ENCODE results near the gene MFSD2B.

MFSD2B gene

DNA sequence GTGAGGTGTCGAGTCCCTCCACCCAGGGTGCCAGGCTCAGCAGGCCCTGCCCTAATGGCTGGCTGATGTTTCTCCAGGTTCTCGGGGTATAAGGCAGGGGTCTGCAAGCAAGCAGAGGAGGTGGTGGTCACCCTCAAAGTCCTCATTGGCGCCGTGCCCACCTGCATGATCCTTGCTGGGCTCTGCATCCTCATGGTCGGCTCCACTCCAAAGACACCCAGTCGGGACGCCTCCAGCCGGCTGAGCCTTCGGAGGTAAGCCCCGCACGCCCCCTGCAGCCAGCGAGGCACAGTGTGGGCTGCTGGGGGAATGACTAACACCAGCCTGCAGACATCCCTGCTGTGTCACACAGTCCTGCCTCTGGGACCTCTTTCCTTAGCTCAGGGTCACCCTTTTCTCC, 14.1 kb downstream of the MFSD2B start:
- TF ChIP-seq TEAD4 (IDR thresholded peaks at IDR 0.05) (no peak), EGR1 (IDR thresholded peaks at IDR 0.05) (no peak), RAD21 (IDR thresholded peaks at IDR 0.05; ENCODE audit: low read depth) (no peak; the same call in 1 of the 2 replicates), EP300 (IDR thresholded peaks at IDR 0.05; ENCODE audit: borderline replicate concordance) (no peak), ZBTB7A (IDR thresholded peaks at IDR 0.05; ENCODE audit: low read depth) (no peak)
- TF ChIP-seq, protein P1, sequence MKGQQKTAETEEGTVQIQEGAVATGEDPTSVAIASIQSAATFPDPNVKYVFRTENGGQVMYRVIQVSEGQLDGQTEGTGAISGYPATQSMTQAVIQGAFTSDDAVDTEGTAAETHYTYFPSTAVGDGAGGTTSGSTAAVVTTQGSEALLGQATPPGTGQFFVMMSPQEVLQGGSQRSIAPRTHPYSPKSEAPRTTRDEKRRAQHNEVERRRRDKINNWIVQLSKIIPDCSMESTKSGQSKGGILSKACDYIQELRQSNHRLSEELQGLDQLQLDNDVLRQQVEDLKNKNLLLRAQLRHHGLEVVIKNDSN (IDR thresholded peaks at IDR 0.05), result no peak

DNA sequence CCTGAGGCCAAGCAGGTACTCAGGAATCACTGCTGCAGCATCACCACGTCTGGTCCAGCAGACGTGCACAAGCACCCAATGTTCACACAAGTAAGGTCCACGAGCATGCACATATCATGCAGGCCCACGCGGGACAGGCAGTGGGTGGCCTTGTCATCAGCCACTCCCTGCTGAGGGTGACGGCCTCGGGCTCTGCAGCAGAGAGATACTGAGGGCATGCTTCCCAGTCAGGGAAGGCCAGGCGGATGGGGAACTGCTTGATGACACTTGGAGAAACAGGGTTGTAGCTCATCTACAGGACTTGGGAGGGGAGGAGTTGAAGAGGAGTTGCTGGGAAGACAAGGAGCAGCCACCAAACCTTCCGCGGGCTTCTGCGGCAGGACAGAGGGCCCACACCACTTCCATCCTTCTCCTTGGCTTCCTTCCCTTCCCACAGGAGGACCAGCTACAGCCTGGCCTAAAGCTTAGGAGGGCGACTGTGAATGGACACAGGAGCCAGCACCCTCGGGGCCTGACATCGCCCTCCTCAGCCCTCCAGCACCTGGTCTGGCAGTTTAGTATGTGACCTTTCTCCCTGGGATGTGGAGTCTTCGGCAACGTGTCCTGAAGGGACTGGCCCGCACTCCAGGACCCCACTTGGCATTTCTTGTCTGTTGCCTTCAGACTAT, 15.2 kb downstream of the MFSD2B start:
- TF ChIP-seq NFIC (IDR thresholded peaks at IDR 0.05) (no peak), EP300 (IDR thresholded peaks at IDR 0.05; ENCODE audit: borderline replicate concordance) (no peak), TEAD4 (IDR thresholded peaks at IDR 0.05) (no peak), CREB1 (IDR thresholded peaks at IDR 0.05; ENCODE audit: low read depth) (no peak), ZBTB7A (IDR thresholded peaks at IDR 0.05; ENCODE audit: low read depth) (no peak), TAF1 (IDR thresholded peaks at IDR 0.05; ENCODE audit: low read depth) (no peak), TCF12 (IDR thresholded peaks at IDR 0.05; ENCODE audit: low read depth) (no peak), EGR1 (IDR thresholded peaks at IDR 0.05) (no peak), CEBPB (IDR thresholded peaks at IDR 0.05) (no peak), MAX (IDR thresholded peaks at IDR 0.05) (no peak), FOXM1 (IDR thresholded peaks at IDR 0.05; ENCODE audit: borderline replicate concordance, low read depth) (no peak), RAD21 (IDR thresholded peaks at IDR 0.05; ENCODE audit: low read depth) (no peak), YY1 (IDR thresholded peaks at IDR 0.05; ENCODE audit: low read depth) (no peak)
- TF ChIP-seq, protein P2, sequence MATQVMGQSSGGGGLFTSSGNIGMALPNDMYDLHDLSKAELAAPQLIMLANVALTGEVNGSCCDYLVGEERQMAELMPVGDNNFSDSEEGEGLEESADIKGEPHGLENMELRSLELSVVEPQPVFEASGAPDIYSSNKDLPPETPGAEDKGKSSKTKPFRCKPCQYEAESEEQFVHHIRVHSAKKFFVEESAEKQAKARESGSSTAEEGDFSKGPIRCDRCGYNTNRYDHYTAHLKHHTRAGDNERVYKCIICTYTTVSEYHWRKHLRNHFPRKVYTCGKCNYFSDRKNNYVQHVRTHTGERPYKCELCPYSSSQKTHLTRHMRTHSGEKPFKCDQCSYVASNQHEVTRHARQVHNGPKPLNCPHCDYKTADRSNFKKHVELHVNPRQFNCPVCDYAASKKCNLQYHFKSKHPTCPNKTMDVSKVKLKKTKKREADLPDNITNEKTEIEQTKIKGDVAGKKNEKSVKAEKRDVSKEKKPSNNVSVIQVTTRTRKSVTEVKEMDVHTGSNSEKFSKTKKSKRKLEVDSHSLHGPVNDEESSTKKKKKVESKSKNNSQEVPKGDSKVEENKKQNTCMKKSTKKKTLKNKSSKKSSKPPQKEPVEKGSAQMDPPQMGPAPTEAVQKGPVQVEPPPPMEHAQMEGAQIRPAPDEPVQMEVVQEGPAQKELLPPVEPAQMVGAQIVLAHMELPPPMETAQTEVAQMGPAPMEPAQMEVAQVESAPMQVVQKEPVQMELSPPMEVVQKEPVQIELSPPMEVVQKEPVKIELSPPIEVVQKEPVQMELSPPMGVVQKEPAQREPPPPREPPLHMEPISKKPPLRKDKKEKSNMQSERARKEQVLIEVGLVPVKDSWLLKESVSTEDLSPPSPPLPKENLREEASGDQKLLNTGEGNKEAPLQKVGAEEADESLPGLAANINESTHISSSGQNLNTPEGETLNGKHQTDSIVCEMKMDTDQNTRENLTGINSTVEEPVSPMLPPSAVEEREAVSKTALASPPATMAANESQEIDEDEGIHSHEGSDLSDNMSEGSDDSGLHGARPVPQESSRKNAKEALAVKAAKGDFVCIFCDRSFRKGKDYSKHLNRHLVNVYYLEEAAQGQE (IDR thresholded peaks at IDR 0.05; ENCODE audit: low read depth), result no peak
- TF ChIP-seq, protein P1 (IDR thresholded peaks at IDR 0.05), result no peak

DNA sequence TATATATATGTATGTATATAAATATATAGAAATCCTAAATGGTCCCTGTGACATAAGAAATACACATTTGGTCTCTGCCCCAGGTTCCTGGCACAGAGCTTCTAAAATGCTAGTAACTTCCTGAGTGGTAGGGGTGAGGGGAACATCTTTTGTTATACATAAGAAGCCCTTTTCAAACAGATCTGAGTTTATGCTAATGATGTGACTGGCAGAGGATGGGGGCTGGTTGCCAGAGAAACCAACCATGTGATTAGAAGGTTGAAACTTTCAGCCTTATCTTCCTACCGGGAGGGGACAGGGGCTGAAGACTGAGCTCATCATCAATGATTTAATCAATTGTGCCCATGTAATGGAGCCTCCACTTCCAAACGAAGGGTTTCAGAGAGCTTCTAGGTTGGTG, 16.3 kb downstream of the MFSD2B start:
- TF ChIP-seq TAF1 (IDR thresholded peaks at IDR 0.05; ENCODE audit: low read depth) (no peak), EGR1 (IDR thresholded peaks at IDR 0.05) (no peak), FOXM1 (IDR thresholded peaks at IDR 0.05; ENCODE audit: borderline replicate concordance, low read depth) (no peak), YY1 (IDR thresholded peaks at IDR 0.05; ENCODE audit: low read depth) (no peak), NFIC (IDR thresholded peaks at IDR 0.05) (no peak), MAX (IDR thresholded peaks at IDR 0.05) (no peak), TEAD4 (IDR thresholded peaks at IDR 0.05) (no peak), CEBPB (IDR thresholded peaks at IDR 0.05) (no peak), TCF12 (IDR thresholded peaks at IDR 0.05; ENCODE audit: low read depth) (no peak), RAD21 (IDR thresholded peaks at IDR 0.05; ENCODE audit: low read depth) (no peak), ZBTB7A (IDR thresholded peaks at IDR 0.05; ENCODE audit: low read depth) (no peak)
- TF ChIP-seq, protein P2 (IDR thresholded peaks at IDR 0.05; ENCODE audit: low read depth), result no peak

DNA sequence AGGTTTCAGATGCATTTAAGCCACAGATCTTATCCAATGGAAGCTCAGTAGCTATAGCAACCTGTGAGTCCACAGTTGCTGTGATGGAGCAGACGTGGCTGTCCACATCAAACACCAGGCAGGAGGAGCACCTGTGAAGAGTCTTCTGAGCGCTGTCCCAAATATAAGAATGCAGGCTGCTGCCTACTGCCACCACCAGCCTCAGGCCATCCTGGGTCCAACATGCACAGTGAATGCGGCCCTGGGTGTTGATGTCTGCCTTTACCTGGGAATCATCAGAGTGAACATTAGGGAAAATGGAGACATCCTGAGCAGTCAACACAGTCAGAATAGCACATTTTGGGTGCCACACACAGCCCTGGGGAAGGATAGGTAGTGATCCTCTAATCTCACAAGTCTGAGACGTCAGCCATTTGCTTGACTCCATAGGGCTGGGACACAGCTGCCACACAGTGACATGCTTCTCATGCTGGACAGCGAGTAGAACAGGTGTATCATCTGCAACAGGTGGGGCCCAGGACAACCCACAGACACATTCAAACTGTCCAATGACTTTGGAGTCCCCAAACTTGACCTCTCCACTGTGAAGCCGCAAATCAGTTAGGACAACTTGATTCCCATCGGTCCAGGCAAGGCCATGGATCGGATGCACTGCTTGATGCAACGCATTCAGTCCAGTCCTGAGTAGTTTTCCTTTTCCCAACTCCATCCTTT, 29.1 kb downstream of the MFSD2B start:
- TF ChIP-seq CEBPB (IDR thresholded peaks at IDR 0.05), result no peak
- no peak for TF ChIP-seq CREB1 (IDR thresholded peaks at IDR 0.05; ENCODE audit: low read depth)
- TF ChIP-seq, protein P2 (IDR thresholded peaks at IDR 0.05; ENCODE audit: low read depth), result no peak
- no peak for TF ChIP-seq YY1 (IDR thresholded peaks at IDR 0.05; ENCODE audit: low read depth)
- TF ChIP-seq TAF1 (IDR thresholded peaks at IDR 0.05; ENCODE audit: low read depth), result no peak
- TF ChIP-seq FOXM1 (IDR thresholded peaks at IDR 0.05; ENCODE audit: borderline replicate concordance, low read depth), result no peak
- TF ChIP-seq EP300 (IDR thresholded peaks at IDR 0.05; ENCODE audit: borderline replicate concordance), result no peak
- TF ChIP-seq, protein P1 (IDR thresholded peaks at IDR 0.05), result no peak
- no peak for TF ChIP-seq TEAD4 (IDR thresholded peaks at IDR 0.05)
- no peak for TF ChIP-seq NFIC (IDR thresholded peaks at IDR 0.05)
- no peak for TF ChIP-seq TCF12 (IDR thresholded peaks at IDR 0.05; ENCODE audit: low read depth)
- no peak for TF ChIP-seq MAX (IDR thresholded peaks at IDR 0.05)
- TF ChIP-seq ZBTB7A (IDR thresholded peaks at IDR 0.05; ENCODE audit: low read depth), result no peak
- no peak for TF ChIP-seq EGR1 (IDR thresholded peaks at IDR 0.05)
- no peak for TF ChIP-seq RAD21 (IDR thresholded peaks at IDR 0.05; ENCODE audit: low read depth)
